Hippocampal formation (tissue), 2 donors: ENCODE results near the gene BLOC1S6.

ENCODE experiments used
- DNase-seq, 2 donors: peaks; one replicate each; lab custom pipeline; 2025; lab: John Stamatoyannopoulos, UW

BLOC1S6 gene

DNA sequence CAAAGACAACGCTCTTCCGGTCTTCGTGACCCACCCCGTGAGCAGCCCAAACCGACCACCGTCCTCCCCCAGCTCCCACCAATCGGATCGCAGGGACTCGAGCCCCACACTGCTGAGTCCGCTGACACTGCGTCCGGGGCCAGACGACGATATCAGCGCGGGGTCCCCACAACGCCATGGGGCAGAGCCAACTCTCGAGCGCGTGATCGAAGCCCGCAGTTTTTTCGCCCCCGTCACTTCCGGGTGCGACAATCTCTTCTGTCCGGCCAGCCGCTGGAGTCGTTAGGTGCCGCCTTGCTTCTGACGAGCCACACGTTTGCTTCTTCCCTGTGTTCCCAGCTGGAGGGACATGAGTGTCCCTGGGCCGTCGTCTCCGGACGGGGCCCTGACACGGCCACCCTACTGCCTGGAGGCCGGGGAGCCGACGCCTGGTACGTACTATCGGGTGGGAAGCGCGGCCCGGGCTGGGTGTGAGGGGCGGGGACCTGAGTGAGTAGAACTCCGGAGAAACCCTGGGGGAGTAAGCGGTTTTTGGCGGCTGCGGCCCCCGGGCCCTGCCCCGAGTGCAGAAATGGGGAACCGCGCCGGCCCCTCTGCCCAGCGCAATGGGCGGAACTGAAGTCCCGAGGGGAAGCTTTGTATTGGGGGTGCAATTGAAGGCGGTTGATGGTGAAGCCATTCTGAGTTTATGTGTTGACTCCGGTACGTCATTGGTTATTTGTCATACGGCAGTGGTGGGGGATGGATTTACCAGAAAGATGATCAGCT, at the start of gene BLOC1S6:
TSS of gene BLOC1S6 (plus strand) at position 285 of the 768 bp plus-strand sequence. CDS start at position 350, 65 bp downstream.
- peak; percentile 89 to 95 for DNase-seq

- no peak for DNase-seq
These were observed 47.5 kb upstream of the BLOC1S6 start for GRCh38 chr15:45539680-45540079.

GRCh38 chr15:45540531-45540930, 46.6 kb upstream of the BLOC1S6 start:
- no peak for DNase-seq

DNA sequence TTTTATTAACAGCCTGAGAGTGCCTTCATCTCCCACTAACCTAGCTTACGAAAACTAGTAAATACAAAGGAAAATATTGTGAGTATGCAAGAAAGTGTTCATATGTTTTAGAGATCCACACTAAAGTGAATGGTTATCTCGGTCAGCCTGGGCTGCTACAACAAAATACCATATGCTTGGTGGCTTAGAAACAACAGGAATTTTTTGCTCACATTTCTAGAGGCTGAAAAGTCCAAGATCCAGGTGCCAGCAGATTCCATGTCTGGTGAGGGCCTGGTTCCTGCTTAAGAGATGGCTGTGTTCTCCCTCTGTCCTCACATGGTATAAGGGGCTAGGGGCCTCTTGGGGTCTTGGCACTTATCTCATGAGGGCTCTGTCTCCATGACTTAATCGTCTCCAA, 44.1 kb upstream of the BLOC1S6 start:
- DNase-seq: no peak

GRCh38 chr15:45544266-45545023, 42.7 kb upstream of the BLOC1S6 start:
- DNase-seq: no peak

GRCh38 chr15:45546789-45547188, 40.4 kb upstream of the BLOC1S6 start:
- DNase-seq: no peak

DNA sequence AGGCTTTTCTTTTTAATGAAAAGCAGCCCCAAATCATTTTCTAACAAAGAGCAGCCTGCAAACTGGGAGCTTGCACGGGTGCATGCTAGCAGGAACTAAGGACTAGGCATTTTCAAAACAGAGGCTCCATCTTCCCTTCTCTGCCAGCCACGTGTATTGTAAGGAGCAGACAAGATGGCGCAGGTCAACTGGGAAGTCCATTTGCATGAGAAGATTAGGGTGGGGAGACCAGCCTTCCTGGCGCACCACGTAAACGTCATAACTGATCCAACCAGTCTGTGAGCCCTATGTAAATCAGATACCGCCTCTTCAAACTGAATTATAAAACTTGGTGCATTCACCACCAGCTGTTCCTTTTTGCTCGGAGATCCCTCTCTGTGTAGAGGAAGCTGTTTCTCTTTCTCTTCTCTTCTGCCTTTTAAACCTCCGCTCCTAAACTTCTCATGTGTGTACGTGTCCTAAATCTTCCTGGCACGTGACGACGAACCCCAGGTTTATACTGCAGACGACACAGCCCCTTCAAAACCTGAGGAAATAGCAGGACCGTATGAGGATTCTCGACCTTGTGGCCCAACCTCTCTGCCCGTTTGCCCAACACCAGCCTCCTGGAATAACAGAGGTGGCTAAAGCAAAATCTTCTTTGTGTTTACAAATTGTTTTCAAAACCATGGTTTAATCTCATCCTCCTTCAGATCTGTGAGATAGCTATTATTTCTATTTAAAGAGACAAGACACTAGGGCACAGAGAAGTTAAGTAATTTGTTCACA, 38.2 kb upstream of the BLOC1S6 start:
- DNase-seq: no peak

DNA sequence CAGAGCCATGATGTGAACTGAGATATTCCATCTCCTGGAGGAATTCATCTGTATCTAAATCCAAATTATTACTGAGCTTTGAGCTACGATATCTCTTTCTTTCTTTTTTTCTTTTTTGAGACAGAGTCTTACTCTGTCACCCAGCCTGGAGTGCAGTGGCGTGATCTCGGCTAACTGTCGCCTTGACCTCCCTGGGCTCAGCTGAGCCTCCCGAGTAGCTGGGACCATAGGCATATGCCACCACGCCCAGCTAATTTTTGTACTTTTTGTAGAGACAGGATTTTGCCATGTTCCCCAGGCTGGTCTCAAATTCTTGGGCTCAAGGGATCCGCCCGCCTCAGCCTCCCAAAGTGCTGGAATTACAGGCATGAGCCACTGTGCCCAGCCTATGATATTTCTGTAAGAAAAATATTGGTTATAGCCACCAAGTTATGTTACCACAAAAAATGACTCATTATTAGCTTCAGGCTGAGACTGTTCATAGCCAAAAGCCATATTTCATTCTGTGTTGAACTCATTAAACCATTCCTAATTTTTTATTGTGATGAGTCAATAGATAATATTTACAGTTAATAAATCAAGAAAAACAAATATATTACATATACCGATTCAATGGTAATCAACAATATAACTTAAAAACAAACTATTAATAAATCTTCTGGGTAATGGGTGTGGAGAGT, 37.5 kb upstream of the BLOC1S6 start:
- DNase-seq: no peak

GRCh38 chr15:45550436-45550835, 36.7 kb upstream of the BLOC1S6 start:
- DNase-seq: no peak

DNA sequence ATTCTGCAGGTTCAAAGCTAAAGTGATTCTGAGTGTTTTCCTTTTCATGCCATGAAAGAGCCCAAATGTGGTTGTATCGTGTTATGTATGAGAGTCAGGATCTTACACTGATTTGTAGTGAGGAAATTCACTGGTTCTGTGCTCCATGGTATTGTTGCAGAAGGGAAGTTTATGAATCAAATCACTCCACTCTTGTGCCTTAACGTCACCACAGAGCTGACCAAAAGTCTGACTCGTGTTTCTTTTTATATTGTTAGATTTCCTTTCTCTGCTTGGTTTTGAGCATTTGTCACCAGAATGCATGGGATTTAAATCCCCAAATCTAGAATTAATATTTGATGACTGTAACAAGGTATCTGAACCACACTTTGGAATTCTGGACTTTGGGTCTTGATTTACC, 35.5 kb upstream of the BLOC1S6 start:
- DNase-seq: no peak

- DNase-seq: no peak
These were observed 31.1 kb upstream of the BLOC1S6 start for GRCh38 chr15:45555934-45556608.

GRCh38 chr15:45572617-45573016, 14.6 kb upstream of the BLOC1S6 start:
- DNase-seq: no peak

DNA sequence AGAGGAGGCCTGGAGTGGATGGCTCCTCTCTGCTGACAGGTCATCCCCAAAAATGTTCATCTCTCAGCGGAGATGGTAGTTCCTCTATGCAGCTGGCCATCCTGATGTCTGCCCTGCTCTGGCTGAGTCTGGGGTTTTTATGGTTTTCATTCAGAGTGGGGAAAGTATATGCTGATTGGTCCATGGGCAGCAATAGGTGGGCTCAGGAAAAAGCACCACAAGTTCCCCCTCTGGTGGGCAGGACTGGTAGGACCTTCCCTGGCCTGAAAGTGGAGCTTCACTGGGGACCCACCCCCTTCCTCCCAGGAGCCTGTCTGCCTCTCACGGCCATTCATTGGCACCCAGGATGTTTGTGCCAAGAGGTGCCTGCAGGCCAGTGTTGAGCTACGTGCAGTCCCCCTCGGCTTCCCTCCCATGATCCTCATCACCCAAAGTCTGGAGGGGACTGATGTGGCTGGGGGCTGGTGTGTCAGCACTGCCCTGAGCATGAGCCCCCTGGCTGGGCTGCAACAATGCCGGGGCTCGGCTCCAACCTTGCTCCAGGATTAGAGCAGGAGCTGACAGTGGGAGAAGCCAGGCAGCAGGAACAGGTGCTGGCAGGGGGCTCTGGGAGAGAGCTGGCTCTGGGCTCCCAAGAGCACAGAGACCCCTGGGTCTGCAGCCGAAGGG, 13.1 kb upstream of the BLOC1S6 start:
- no peak for DNase-seq

DNA sequence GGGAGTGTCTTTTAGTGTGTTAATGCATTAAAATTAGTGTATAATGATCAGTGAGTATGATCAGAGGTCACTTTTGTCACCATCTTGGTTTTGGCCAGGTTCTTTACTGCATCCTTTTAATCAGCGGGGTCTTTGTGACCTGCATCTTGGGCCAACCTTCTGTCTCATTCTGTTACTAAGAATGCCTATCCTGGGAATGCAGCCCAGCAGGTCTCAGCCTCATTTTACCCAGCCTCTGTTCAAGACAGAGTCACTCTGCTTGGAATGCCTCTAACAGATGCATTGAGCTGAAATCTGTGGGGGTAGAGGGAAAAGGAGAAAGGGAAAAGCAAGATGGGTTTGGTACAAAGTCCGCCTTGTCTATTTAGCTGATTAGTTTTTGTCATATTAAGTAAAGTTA, 5.3 kb upstream of the BLOC1S6 start:
- no peak for DNase-seq

- DNase-seq: no peak
These were observed 3.2 kb upstream of the BLOC1S6 start for GRCh38 chr15:45583731-45584639.

DNA sequence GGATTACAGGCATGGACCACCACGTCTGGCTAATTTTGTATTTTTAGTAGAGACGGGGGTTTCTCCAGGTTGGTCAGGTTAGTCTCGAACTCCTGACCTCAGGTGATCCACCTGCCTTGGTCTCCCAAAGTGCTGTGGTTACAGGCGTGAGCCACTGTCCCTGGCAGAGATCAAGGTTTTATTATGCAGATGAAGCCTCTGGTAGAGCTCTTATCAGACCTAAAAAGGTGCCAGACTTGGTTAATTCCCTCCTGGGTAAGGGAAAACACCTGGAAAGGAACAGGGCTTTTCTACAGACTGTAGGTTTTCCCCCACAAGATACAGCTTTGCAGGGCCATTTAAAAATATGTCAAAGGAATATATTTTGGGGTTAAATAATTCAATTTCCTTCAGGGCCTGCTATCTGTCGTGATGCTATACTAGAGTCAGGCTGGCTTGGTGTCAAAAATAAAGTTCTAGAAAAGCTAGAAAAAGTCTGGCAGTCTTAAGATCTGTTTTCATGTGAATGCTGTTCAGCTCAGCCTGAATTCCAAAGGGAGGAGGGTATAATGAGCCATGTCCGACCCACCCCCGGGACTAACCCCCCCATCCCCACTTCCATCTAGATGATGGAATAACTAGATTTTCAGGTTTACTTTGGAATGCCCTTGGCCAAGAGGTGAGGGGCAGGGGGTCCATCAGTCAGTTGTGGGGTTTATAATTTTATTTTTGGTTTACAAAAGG, 1.9 kb upstream of the BLOC1S6 start:
- DNase-seq: no peak

DNA sequence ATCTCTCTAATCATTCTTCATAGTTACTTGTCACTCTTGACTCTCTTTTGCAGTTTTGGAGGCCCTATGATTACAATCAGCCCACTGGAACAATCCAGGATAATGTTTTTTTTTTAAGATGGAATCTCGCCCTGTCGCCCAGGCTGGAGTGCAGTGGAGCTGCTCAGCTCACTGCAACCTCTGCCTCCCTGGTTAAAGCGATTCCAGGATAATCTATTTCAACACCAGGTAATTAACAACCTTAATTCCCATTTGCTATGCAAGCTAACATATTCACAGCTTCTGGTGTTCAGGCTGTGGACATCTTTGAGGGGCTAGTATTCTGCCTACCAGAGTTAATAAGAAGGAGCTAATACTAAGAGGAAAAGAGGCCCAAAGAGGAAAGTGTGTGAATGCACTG, 1.1 kb upstream of the BLOC1S6 start:
- no peak for DNase-seq

GRCh38 chr15:45586601-45587094, 531 bp upstream of the BLOC1S6 start:
- no peak for DNase-seq

DNA sequence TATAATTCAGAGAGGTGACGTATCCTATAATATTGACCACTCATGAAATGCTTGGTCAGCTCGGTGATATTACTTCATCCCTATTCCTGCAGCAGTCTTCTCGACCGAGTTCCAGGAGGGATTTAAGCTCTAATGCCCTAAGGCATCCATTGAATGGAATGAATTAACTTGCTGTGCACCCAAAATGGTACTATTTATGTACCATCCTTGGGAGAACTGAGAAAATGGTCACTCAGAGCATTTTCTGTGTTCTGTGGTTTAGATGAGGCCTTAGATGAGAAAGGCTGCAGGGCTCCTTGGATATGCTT, 638 bp downstream of the BLOC1S6 start:
- no peak for DNase-seq
